ENCODE results near the gene CSHL1. TPM values are rescaled to one million over a fixed set of nuclear protein-coding genes. Genes with fewer than 3 reads are reported as not detected.

CSHL1 gene
- not detected for total RNA-seq

GRCh38 chr17:63911041-63911635 is at the start of gene CSHL1:
Gene CSHL1, minus strand, starts transcription at chr17:63911258. Its CDS starts 62 bp downstream, at chr17:63911196.

GRCh38 chr17:63931981-63932561 is 21.0 kb upstream of the CSHL1 start, which contains the start of gene CD79B:
Gene CD79B, minus strand, starts transcription at chr17:63932331. Its CDS starts 70 bp downstream, at chr17:63932261.

GRCh38 chr17:63918789-63919305 is 7.8 kb upstream of the CSHL1 start, which contains the start of gene GH1:
Gene GH1, minus strand, starts transcription at chr17:63918839. Its CDS starts 63 bp downstream, at chr17:63918776.

GRCh38 chr17:63896524-63897354 is 14.3 kb downstream of the CSHL1 start, which contains the start of gene CSH1:
Gene CSH1, minus strand, starts transcription at chr17:63896574. Its CDS starts 63 bp downstream, at chr17:63896511.

GRCh38 chr17:63881935-63882601 is 29.0 kb downstream of the CSHL1 start, which contains the start of gene GH2:
Gene GH2, minus strand, starts transcription at chr17:63881944. Its CDS starts 143 bp downstream, at chr17:63881801.

GRCh38 chr17:63873577-63873976 is 37.5 kb downstream of the CSHL1 start, which contains the start of gene CSH2:
Gene CSH2, minus strand, starts transcription at chr17:63873677. Its CDS starts 63 bp downstream, at chr17:63873614.

Small RNA genes within 50 kb of the gene (small RNA-seq; reads per million reads assigned to genes)
- not detected for gene AC040958.1
- not detected for gene AC127029.1
- gene GH1: not detected

Other genes starting within 250 kb of the CSHL1 start
- gene LIMD2, start 211.1 kb downstream of the CSHL1 start, total RNA-seq: 12.5 TPM
- 32.3 TPM for gene STRADA, start 169.5 kb downstream of the CSHL1 start, total RNA-seq
- 65.3 TPM for gene CCDC47, start 137.7 kb downstream of the CSHL1 start, total RNA-seq
- gene DDX42, start 137.1 kb downstream of the CSHL1 start, total RNA-seq: 82.4 TPM
- gene PSMC5, start 83.8 kb downstream of the CSHL1 start, total RNA-seq: 78.0 TPM
- gene FTSJ3, start 83.6 kb downstream of the CSHL1 start, total RNA-seq: 29.3 TPM
- gene SMARCD2, start 68.6 kb downstream of the CSHL1 start, total RNA-seq: 11.5 TPM
- gene CSH2, start 37.6 kb downstream of the CSHL1 start, total RNA-seq: not detected
- gene GH2, start 29.3 kb downstream of the CSHL1 start, total RNA-seq: not detected
- not detected for gene CSH1, start 14.7 kb downstream of the CSHL1 start, total RNA-seq
- gene GH1, start 7.6 kb upstream of the CSHL1 start, total RNA-seq: not detected
- 0.92 TPM for gene CD79B, start 21.1 kb upstream of the CSHL1 start, total RNA-seq
- 0.92 TPM for gene SCN4A, start 61.7 kb upstream of the CSHL1 start, total RNA-seq
- 6.9 TPM for gene PRR29, start 87.1 kb upstream of the CSHL1 start, total RNA-seq
- 8.8 TPM for gene ICAM2, start 109.4 kb upstream of the CSHL1 start, total RNA-seq
- gene ERN1, start 218.9 kb upstream of the CSHL1 start, total RNA-seq: 4.2 TPM

Data from diencephalon (tissue), 1 donor.